HFF-Myc (cell line): ENCODE results near the gene PDE11A.
"Not testable (repeated sequence)": the region's sequence is repeated elsewhere in the genome, so short reads cannot be mapped to it uniquely, and the experiment has no call there.

ENCODE experiments used
- DNase-seq: peaks from one replicate; pipeline ENCODE4 v3.0.0-alpha.2; 2011; ENCODE audit warnings: low read depth; ENCODE audit errors: extremely low read depth
- H3K4me3 ChIP-seq: replicated peaks from 2 replicates; pipeline ENCODE4 v1.5.1; 2011; ENCODE audit warnings: low read depth, mild to moderate bottlenecking, control low read depth, low read length
- CTCF ChIP-seq: IDR thresholded peaks from 2 replicates; pipeline ENCODE4 v1.5.1; 2012; ENCODE audit warnings: mild to moderate bottlenecking, low read depth, low read length, control low read depth; ENCODE audit errors: missing control alignments

Gene PDE11A

GRCh38 chr2:178044836-178045235 lies 27.7 kb downstream of the PDE11A start:
- H3K4me3 ChIP-seq = no peak overlapping the region
- TF ChIP-seq CTCF = no peak
- DNase-seq = no peak

GRCh38 chr2:178043266-178043665 lies 29.3 kb downstream of the PDE11A start:
- DNase-seq = no peak
- no peak overlapping the region for H3K4me3 ChIP-seq
- TF ChIP-seq CTCF = no peak

- DNase-seq, H3K4me3 ChIP-seq: not testable (repeated sequence)
These were observed 39.0 kb downstream of the PDE11A start for GRCh38 chr2:178033583-178033982.

GRCh38 chr2:178029342-178029741 lies 43.2 kb downstream of the PDE11A start:
- H3K4me3 ChIP-seq = no peak overlapping the region
- no peak for DNase-seq
- TF ChIP-seq CTCF = no peak

GRCh38 chr2:178025551-178026185 lies 46.9 kb downstream of the PDE11A start:
- TF ChIP-seq CTCF = no peak
- DNase-seq = no peak
- no peak overlapping the region for H3K4me3 ChIP-seq

- no peak for TF ChIP-seq CTCF
- no peak for DNase-seq
These were observed 54.4 kb downstream of the PDE11A start for GRCh38 chr2:178018141-178018540.

GRCh38 chr2:178016612-178017011 lies 56.0 kb downstream of the PDE11A start:
- TF ChIP-seq CTCF = no peak
- no peak overlapping the region for H3K4me3 ChIP-seq
- no peak for DNase-seq

More at GRCh38 chr2:178018141-178018540, 54.4 kb downstream of the PDE11A start:
- no peak overlapping the region for H3K4me3 ChIP-seq
